B cell (primary cell): Measurements from ENCODE around the gene TMEM143.

Experiments used
- EZH2 ChIP-seq: IDR thresholded peaks from 2 replicates; pipeline ENCODE4 v1.6.1; 2012; ENCODE audit warnings: borderline replicate concordance, low read depth, mild to moderate bottlenecking, moderate library complexity, low read length; ENCODE audit not compliant: insufficient read depth, poor library complexity, severe bottlenecking
- TF ChIP-seq, protein P1 (sequence below): fragments of 200-600 bp; IDR thresholded peaks from one replicate; pipeline ENCODE4 v1.8.0; 2022; ENCODE audit warnings: antibody characterized with exemption, mild to moderate bottlenecking

DNA sequence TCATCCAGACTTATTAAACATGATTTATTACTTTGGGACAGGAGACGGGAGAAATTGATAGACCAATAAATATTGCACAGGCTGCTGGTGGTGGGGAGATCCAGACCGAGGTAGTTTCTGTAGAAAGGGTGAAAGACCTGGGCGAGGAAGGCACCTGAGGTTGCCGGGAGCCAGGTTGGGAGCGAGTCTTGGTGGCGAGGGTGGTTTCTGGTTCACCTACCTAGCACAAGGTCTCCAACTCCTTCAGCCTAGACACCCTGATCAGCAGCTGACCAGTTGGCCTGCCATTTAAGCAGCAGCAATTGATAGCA is 31.4 kb downstream of the TMEM143 start:
- TF ChIP-seq, protein P1, sequence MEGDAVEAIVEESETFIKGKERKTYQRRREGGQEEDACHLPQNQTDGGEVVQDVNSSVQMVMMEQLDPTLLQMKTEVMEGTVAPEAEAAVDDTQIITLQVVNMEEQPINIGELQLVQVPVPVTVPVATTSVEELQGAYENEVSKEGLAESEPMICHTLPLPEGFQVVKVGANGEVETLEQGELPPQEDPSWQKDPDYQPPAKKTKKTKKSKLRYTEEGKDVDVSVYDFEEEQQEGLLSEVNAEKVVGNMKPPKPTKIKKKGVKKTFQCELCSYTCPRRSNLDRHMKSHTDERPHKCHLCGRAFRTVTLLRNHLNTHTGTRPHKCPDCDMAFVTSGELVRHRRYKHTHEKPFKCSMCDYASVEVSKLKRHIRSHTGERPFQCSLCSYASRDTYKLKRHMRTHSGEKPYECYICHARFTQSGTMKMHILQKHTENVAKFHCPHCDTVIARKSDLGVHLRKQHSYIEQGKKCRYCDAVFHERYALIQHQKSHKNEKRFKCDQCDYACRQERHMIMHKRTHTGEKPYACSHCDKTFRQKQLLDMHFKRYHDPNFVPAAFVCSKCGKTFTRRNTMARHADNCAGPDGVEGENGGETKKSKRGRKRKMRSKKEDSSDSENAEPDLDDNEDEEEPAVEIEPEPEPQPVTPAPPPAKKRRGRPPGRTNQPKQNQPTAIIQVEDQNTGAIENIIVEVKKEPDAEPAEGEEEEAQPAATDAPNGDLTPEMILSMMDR: no peak
- no peak for TF ChIP-seq EZH2
